ENCODE measurements around the gene UGT1A3.

The UGT1A3 gene

GRCh38 chr2:233818639-233819621, 90.1 kb downstream of the UGT1A3 start:
- no peak for DNase-seq

- DNase-seq = no peak
Measured at GRCh38 chr2:233819884-233820773, 91.3 kb downstream of the UGT1A3 start.

GRCh38 chr2:233820774-233821105, 91.9 kb downstream of the UGT1A3 start:
- DNase-seq = no peak

GRCh38 chr2:233821196-233821595, 92.4 kb downstream of the UGT1A3 start:
- no peak for DNase-seq

- DNase-seq = no peak
Measured at GRCh38 chr2:233821709-233822100, 92.9 kb downstream of the UGT1A3 start.

- DNase-seq = no peak
Measured at GRCh38 chr2:233822101-233822771, 93.4 kb downstream of the UGT1A3 start.
